H9 (cell line): Measurements from ENCODE around the gene SPEG. TPM values are rescaled to one million over a fixed set of nuclear protein-coding genes. Genes with fewer than 3 reads are reported as not detected.

Experiments used
- DNase-seq: peaks from one replicate; pipeline ENCODE4 v3.0.0-alpha.2; 2017
- H2AFZ ChIP-seq: one replicate; pipeline ENCODE4 v1.6.1; 2013; ENCODE audit warnings: mild to moderate bottlenecking, low read length, control low read depth, moderate library complexity
- H2AK5ac ChIP-seq: 2 replicates; pipeline ENCODE4 v1.6.1; 2013; ENCODE audit warnings: low read length, control low read depth, mixed read lengths; ENCODE audit not compliant: insufficient read length
- H2BK120ac ChIP-seq: one replicate; pipeline ENCODE4 v1.6.1; 2013; ENCODE audit warnings: low read depth, mild to moderate bottlenecking, low read length, control low read depth, inconsistent platforms; ENCODE audit not compliant: poor library complexity, severe bottlenecking
- H2BK12ac ChIP-seq: 2 replicates; pipeline ENCODE4 v1.6.1; 2013; ENCODE audit warnings: low read length, control low read depth, mixed read lengths, low read depth; ENCODE audit not compliant: insufficient read length
- H2BK15ac ChIP-seq: 2 replicates; pipeline ENCODE4 v1.6.1; 2013; ENCODE audit warnings: low read depth, low read length, control low read depth
- H2BK20ac ChIP-seq: one replicate; pipeline ENCODE4 v1.6.1; 2013; ENCODE audit warnings: low read depth, mild to moderate bottlenecking, low read length, control low read depth, inconsistent platforms; ENCODE audit not compliant: poor library complexity, severe bottlenecking
- H2BK5ac ChIP-seq: 2 replicates; pipeline ENCODE4 v1.6.1; 2013; ENCODE audit warnings: low read length, control low read depth, mixed read lengths; ENCODE audit not compliant: insufficient read length
- H3K14ac ChIP-seq: 2 replicates; pipeline ENCODE4 v1.6.1; 2013; ENCODE audit warnings: low read length, control low read depth; ENCODE audit not compliant: insufficient read depth
- H3K18ac ChIP-seq: 2 replicates; pipeline ENCODE4 v1.6.1; 2013; ENCODE audit warnings: low read depth, mild to moderate bottlenecking, mixed read lengths, low read length, control low read depth; ENCODE audit not compliant: insufficient read length
- H3K23ac ChIP-seq: 2 replicates; pipeline ENCODE4 v1.6.1; 2013; ENCODE audit warnings: low read length, control low read depth, mixed read lengths, low read depth; ENCODE audit not compliant: insufficient read length
- H3K23me2 ChIP-seq: 2 replicates; pipeline ENCODE4 v1.6.1; 2013; ENCODE audit warnings: low read depth, mild to moderate bottlenecking, mixed read lengths, low read length, control low read depth; ENCODE audit not compliant: insufficient read length, poor library complexity, severe bottlenecking
- H3K27ac ChIP-seq: 2 replicates; pipeline ENCODE4 v1.5.1; 2013; ENCODE audit warnings: low read length, control low read depth, mixed read lengths, low read depth; ENCODE audit not compliant: insufficient read length
- H3K27me3 ChIP-seq: 2 replicates; pipeline ENCODE4 v1.6.1; 2013; ENCODE audit warnings: low read length, control low read depth, inconsistent platforms; ENCODE audit not compliant: insufficient read depth
- H3K4ac ChIP-seq: 2 replicates; pipeline ENCODE4 v1.6.1; 2013; ENCODE audit warnings: low read depth, mild to moderate bottlenecking, control low read depth, inconsistent platforms, low read length, moderate library complexity
- H3K4me1 ChIP-seq: 2 replicates; pipeline ENCODE4 v1.6.1; 2013; ENCODE audit warnings: low read length, control low read depth, inconsistent platforms; ENCODE audit not compliant: insufficient read depth
- H3K4me2 ChIP-seq: 2 replicates; pipeline ENCODE4 v1.6.1; 2013; ENCODE audit warnings: low read length, control low read depth, mixed read lengths; ENCODE audit not compliant: insufficient read length, insufficient read depth
- H3K56ac ChIP-seq: 2 replicates; pipeline ENCODE4 v1.6.1; 2013; ENCODE audit warnings: low read depth, mild to moderate bottlenecking, mixed read lengths, low read length, control low read depth; ENCODE audit not compliant: insufficient read length
- H3K79me1 ChIP-seq: 2 replicates; pipeline ENCODE4 v1.6.1; 2013; ENCODE audit warnings: low read depth, mild to moderate bottlenecking, moderate library complexity, low read length, control low read depth, inconsistent platforms; ENCODE audit not compliant: insufficient read depth, poor library complexity, severe bottlenecking
- H3K79me2 ChIP-seq: 2 replicates; pipeline ENCODE4 v1.6.1; 2013; ENCODE audit warnings: low read length, control low read depth, inconsistent platforms; ENCODE audit not compliant: insufficient read depth
- H3K9ac ChIP-seq: 2 replicates; pipeline ENCODE4 v1.6.1; 2013; ENCODE audit warnings: low read length, control low read depth, mixed read lengths; ENCODE audit not compliant: insufficient read length; ENCODE audit errors: extremely low read depth
- H3K9me3 ChIP-seq: one replicate; pipeline ENCODE4 v1.6.1; 2013; ENCODE audit warnings: low read depth, low read length, inconsistent platforms; ENCODE audit not compliant: control insufficient read depth
- H3T11ph ChIP-seq: one replicate; pipeline ENCODE4 v1.6.1; 2013; ENCODE audit warnings: mild to moderate bottlenecking, low read length, control low read depth, inconsistent platforms
- H4K20me1 ChIP-seq: one replicate; pipeline ENCODE4 v1.6.1; 2013; ENCODE audit not compliant: control insufficient read depth, insufficient read length, insufficient read depth
- H4K5ac ChIP-seq: 2 replicates; pipeline ENCODE4 v1.6.1; 2013; ENCODE audit warnings: low read depth, mild to moderate bottlenecking, mixed read lengths, low read length, control low read depth; ENCODE audit not compliant: insufficient read length
- H4K8ac ChIP-seq: replicated peaks from 2 replicates; pipeline ENCODE4 v1.6.1; 2013; ENCODE audit warnings: low read length, control low read depth, mixed read lengths, low read depth; ENCODE audit not compliant: insufficient read length
- H4K91ac ChIP-seq: 2 replicates; pipeline ENCODE4 v1.6.1; 2013; ENCODE audit warnings: low read depth, mild to moderate bottlenecking, moderate library complexity, mixed read lengths, low read length, control low read depth; ENCODE audit not compliant: insufficient read length
- H3K27ac Mint-ChIP-seq, 3 experiments: 2 replicates in 2 of 3; 3 replicates in 1 of 3; pipeline ENCODE4 v1.8.0; 2020 to 2021; ENCODE audit warnings: mixed read lengths in 3 of 3, mild to moderate bottlenecking in 1 of 3, moderate library complexity in 1 of 3
- H3K27me3 Mint-ChIP-seq: 2 replicates; pipeline ENCODE4 v1.8.0; 2021; ENCODE audit warnings: low read depth, mild to moderate bottlenecking, moderate library complexity, mixed read lengths
- H3K36me3 Mint-ChIP-seq, 3 experiments: 2 replicates in 2 of 3; 3 replicates in 1 of 3; pipeline ENCODE4 v1.8.0; 2020 to 2021; ENCODE audit warnings: low read depth in 3 of 3, mixed read lengths in 3 of 3; ENCODE audit not compliant: insufficient read depth in 1 of 3
- H3K4me1 Mint-ChIP-seq, 2 experiments: 2 replicates each; pipeline ENCODE4 v1.8.0; 2020; ENCODE audit warnings: mixed read lengths in 2 of 2
- H3K4me3 Mint-ChIP-seq, 2 experiments: 2 replicates in 1 of 2; 3 replicates in 1 of 2; pipeline ENCODE4 v1.8.0; 2020 to 2021; ENCODE audit warnings: mild to moderate bottlenecking in 2 of 2, mixed read lengths in 2 of 2, moderate library complexity in 1 of 2
- H3K9me3 Mint-ChIP-seq, 2 experiments: 2 replicates in 1 of 2; 3 replicates in 1 of 2; pipeline ENCODE4 v1.8.0; 2020; ENCODE audit warnings: mild to moderate bottlenecking in 2 of 2, mixed read lengths in 2 of 2, moderate library complexity in 1 of 2
- CTCF ChIP-seq: fragments of 200-600 bp; sonication (generic); conservative IDR thresholded peaks from 3 replicates; pipeline ENCODE4 v1.8.0; 2021; ENCODE audit warnings: antibody characterized with exemption, mild to moderate bottlenecking
- WGBS: extraction: QIAGEN DNeasy Blood & Tissue Kit; methylation state at CpG from one replicate; pipeline ENCODE4 v1.1.7; 2013; ENCODE audit warnings: missing lambda C conversion rate, low lambda C conversion rate, mixed read lengths; ENCODE audit not compliant: insufficient read length; ENCODE audit errors: extremely low coverage; 5-methylcytosine and 5-hydroxymethylcytosine counted together
- total RNA-seq: library from RNA; stranded (reverse); gene quantifications from 2 replicates; pipeline ENCODE4 v1.2.1, GENCODE V29; 2021

The SPEG gene
- total RNA-seq, 1 experiment from 2014 or later = 23.7 TPM

GRCh38 chr2:219396863-219397457 lies 37.7 kb upstream of the SPEG start:
- no peaks in the 10 kb centered on the region for H3K79me1 ChIP-seq

More at GRCh38 chr2:219396863-219397457, 37.7 kb upstream of the SPEG start:
- Histone ChIP-seq H3K56ac (no peak overlapping the region), H2AFZ (no peak overlapping the region), H4K5ac (no peak overlapping the region), H2BK20ac (no peak overlapping the region), H3K23ac (no peak overlapping the region), H4K8ac (no peak overlapping the region), H2AK5ac (no peak overlapping the region), H3K4ac (no peak overlapping the region), H3K18ac (no peak overlapping the region), H4K91ac (no peak overlapping the region), H2BK5ac (no peak overlapping the region), H2BK120ac (no peak overlapping the region), H3K9ac (no peak overlapping the region), H2BK12ac (no peak overlapping the region), H2BK15ac (no peak overlapping the region), H3K27me3 (no peaks in the 10 kb centered on the region), H3K9me3 (no peaks in the 10 kb centered on the region), H3K14ac (no peak overlapping the region), H3K4me1 (no peaks in the 10 kb centered on the region; the same call in 1 of the 2 replicates), H3K4me2 (no peak overlapping the region), H3K23me2 (no peaks in the 10 kb centered on the region), H3K79me2 (no peaks in the 10 kb centered on the region), H3T11ph (no peak overlapping the region), H4K20me1 (no peaks in the 10 kb centered on the region), H3K27ac (no peak overlapping the region)
- no peak overlapping the region for H3K27ac Mint-ChIP-seq
- H3K4me1 Mint-ChIP-seq = peaks cover 22 to 25% of the 10 kb centered on the region in 2 experiments
- H3K27me3 Mint-ChIP-seq = peaks cover 11% of the 10 kb centered on the region
- DNase-seq = no peak
- TF ChIP-seq CTCF = no peak
- no peak overlapping the region for H3K4me3 Mint-ChIP-seq
- no peaks in the 10 kb centered on the region for H3K36me3 Mint-ChIP-seq
- H3K9me3 Mint-ChIP-seq = no peaks in the 10 kb centered on the region; a peak in 1 of 5 replicates
- WGBS = no CpG with 5 or more reads among the region's 6 CpGs
